ENCODE data around the gene TRIM69. TPM values are rescaled to one million over a fixed set of nuclear protein-coding genes. Genes with fewer than 3 reads are reported as not detected.

TRIM69 gene
- total and polyA plus RNA-seq, 2 of the 8 experiments (the other 6 are each of a cell fraction or from before 2014, with no cell fraction given): 4.3 to 6.2 TPM

DNA sequence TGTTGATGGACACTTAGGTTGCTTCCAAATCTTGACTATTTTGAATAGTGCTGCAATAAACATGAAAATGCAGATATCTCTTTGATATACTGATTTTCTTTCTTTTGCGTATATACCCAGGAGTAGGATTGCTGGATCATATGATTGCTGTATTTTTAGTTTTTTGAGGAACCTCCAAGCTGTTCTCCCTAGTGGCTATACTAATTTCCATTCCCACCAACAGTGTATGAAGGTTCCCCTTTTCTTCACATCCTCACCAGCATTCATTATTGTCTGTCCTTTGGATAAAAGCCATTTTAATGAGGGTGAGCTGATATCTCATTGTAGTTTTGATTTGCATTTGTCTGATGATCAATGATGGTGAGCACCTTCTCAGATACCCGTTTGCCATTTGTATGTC, 37.7 kb upstream of the TRIM69 start:
- no peaks in the 10 kb centered on the region for H3K23me2 ChIP-seq (ENCODE audit: low read depth, low read length)
- DNase-seq (ENCODE audit: low read depth in 1 of 2, low spot score in 2 of 2): no peak
- H4K91ac ChIP-seq (replicated peaks; ENCODE audit: insufficient read length, low read length): no peak overlapping the region
- WGBS, 2 experiments (ENCODE audit: extremely low coverage in 1 of 2, insufficient coverage in 1 of 2, insufficient read length in 1 of 2, insufficient replicate concordance in 2 of 2, low coverage in 1 of 2, low lambda C conversion rate in 2 of 2, missing lambda C conversion rate in 1 of 2): 83% methylated on average over 2 of the region's 2 CpGs; no CpG with 5 or more reads in 1 of the 2 experiments
- no peaks in the 10 kb centered on the region for H3K79me1 ChIP-seq (ENCODE audit: low read depth, low read length)
- no peaks in the 10 kb centered on the region for H4K20me1 ChIP-seq (replicated peaks in 1 of 2; ENCODE audit: control insufficient read depth in 1 of 2, insufficient read depth in 2 of 2, low read length in 2 of 2)
- no peak overlapping the region for H2AFZ ChIP-seq (ENCODE audit: low read length)
- H2AK5ac ChIP-seq (ENCODE audit: low read depth, low read length): no peak overlapping the region
- H2BK12ac ChIP-seq (ENCODE audit: low read depth, low read length): no peak overlapping the region
- H3K18ac ChIP-seq (ENCODE audit: extremely low read depth, low read length): no peak overlapping the region
- POLR2A ChIA-PET (ENCODE audit: partially characterized antibody): no interaction called here
- H3K27me3 ChIP-seq (replicated peaks in 1 of 4; ENCODE audit: control insufficient read depth in 3 of 4, extremely low read depth in 1 of 4, insufficient read depth in 3 of 4, low read length in 3 of 4): no peaks in the 10 kb centered on the region
- CTCF ChIA-PET (ENCODE audit: partially characterized antibody): interaction anchor here (0.9 to 1.6 kb wide), 3 partner anchors 12 to 40 kb away, joined by 3 to 6 read pairs (median 3); partner anchors contain the start of genes B2M and PATL2
- no peak overlapping the region for H3K27ac ChIP-seq (ENCODE audit: low read depth, low read length)
- no peak overlapping the region for H3K4ac ChIP-seq (replicated peaks; ENCODE audit: insufficient read length, low read depth, low read length)
- H2BK20ac ChIP-seq (ENCODE audit: low read length): no peak overlapping the region
- H3K4me2 ChIP-seq (ENCODE audit: insufficient read depth in 1 of 2, low read depth in 2 of 2, low read length in 2 of 2): no peak overlapping the region
- no peak overlapping the region for H3K4me3 ChIP-seq (ENCODE audit: extremely low read depth in 1 of 4, insufficient read depth in 2 of 4, low read depth in 3 of 4, low read length in 4 of 4)
- H3K9me3 ChIP-seq (ENCODE audit: insufficient read depth in 2 of 2, low read depth in 1 of 2, low read length in 1 of 2): no peaks in the 10 kb centered on the region; a peak in 1 of 4 replicates
- H4K8ac ChIP-seq (ENCODE audit: extremely low read depth, insufficient read depth, low read length): no peak overlapping the region
- H2BK5ac ChIP-seq (ENCODE audit: low read depth, low read length): no peak overlapping the region
- no peak overlapping the region for H3K14ac ChIP-seq (ENCODE audit: insufficient read length)
- no peak overlapping the region for H2BK120ac ChIP-seq (replicated peaks; ENCODE audit: low read depth, low read length)
- FAIRE-seq: no peak
- H3K23ac ChIP-seq (ENCODE audit: insufficient read length): no peak overlapping the region
- no peak overlapping the region for H3K9ac ChIP-seq (replicated peaks in 1 of 4; ENCODE audit: extremely low read depth in 1 of 4, low read depth in 3 of 4, low read length in 3 of 4)
- no peaks in the 10 kb centered on the region for H3K4me1 ChIP-seq (replicated peaks in 1 of 4; ENCODE audit: control insufficient read depth in 3 of 4, insufficient read depth in 4 of 4, low read length in 3 of 4)
- H2BK15ac ChIP-seq (ENCODE audit: low read length): no peak overlapping the region
- H4K5ac ChIP-seq (ENCODE audit: insufficient read length, low read depth, low read length): no peak overlapping the region
- no peaks in the 10 kb centered on the region for H3K79me2 ChIP-seq (ENCODE audit: control insufficient read depth in 1 of 2, insufficient read depth in 2 of 2, low read length in 2 of 2)
- H3K56ac ChIP-seq (replicated peaks; ENCODE audit: insufficient read length, low read depth, low read length): no peak overlapping the region
- H3K36me3 ChIP-seq (ENCODE audit: control insufficient read depth in 2 of 4, insufficient read depth in 4 of 4, low read length in 3 of 4): no peaks in the 10 kb centered on the region
- TF ChIP-seq, protein P1, sequence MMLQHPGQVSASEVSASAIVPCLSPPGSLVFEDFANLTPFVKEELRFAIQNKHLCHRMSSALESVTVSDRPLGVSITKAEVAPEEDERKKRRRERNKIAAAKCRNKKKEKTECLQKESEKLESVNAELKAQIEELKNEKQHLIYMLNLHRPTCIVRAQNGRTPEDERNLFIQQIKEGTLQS (IDR thresholded peaks at IDR 0.05; ENCODE audit: insufficient read depth, low read depth, low read length): no peak
- TF ChIP-seq GTF2F1 (IDR thresholded peaks at IDR 0.05; ENCODE audit: borderline replicate concordance, low read depth, low read length) (no peak), SIX5 (IDR thresholded peaks at IDR 0.05; ENCODE audit: low read depth, low read length) (no peak), CEBPB (IDR thresholded peaks at IDR 0.05; ENCODE audit: low read depth, low read length) (no peak), JUND (IDR thresholded peaks at IDR 0.05; ENCODE audit: low read length) (no peak), TBP (IDR thresholded peaks at IDR 0.05; ENCODE audit: low read depth, low read length) (no peak)
- TF ChIP-seq, protein P2, sequence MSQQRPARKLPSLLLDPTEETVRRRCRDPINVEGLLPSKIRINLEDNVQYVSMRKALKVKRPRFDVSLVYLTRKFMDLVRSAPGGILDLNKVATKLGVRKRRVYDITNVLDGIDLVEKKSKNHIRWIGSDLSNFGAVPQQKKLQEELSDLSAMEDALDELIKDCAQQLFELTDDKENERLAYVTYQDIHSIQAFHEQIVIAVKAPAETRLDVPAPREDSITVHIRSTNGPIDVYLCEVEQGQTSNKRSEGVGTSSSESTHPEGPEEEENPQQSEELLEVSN (IDR thresholded peaks at IDR 0.05): no peak

Data from H1 (cell line).